ENCODE data around the gene HTR1B. TPM values are rescaled to one million over a fixed set of nuclear protein-coding genes. Genes with fewer than 3 reads are reported as not detected.
A peak's percentile ranks its signal among the peaks of the same experiment; 100 is the strongest.

The HTR1B gene
- total and polyA plus RNA-seq, 10 of the 15 experiments (the other 5 are each of a cell fraction or from before 2014, with no cell fraction given): 0.98 TPM; not detected in 9

DNA sequence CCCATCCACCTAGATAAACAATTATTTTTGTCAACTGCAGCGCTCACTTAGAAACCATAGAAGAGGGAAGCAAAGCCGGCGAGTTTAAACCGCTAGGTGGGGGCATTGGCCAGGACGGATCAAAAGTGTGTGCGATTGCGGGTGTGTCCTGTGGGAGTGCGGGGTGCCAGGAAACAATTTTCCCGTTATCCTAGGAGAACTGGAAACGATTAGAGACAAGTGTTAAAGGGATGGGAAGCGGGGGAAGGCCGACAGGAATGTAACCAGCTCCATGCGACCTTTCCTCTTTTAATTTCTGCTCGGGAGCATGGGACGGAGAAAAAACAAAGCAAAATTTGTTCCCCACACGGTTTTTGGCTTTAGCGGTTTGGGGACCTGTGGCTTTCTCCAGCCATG is 2.8 kb upstream of the HTR1B start (continued):
- TF ChIP-seq CTCF (IDR thresholded peaks at IDR 0.05 in 2 of 3, conservative IDR thresholded peaks at IDR 0.05 in 1 of 3; ENCODE audit: control insufficient read depth in 2 of 3, extremely low read depth in 1 of 3, insufficient read depth in 1 of 3, low read depth in 3 of 3, low read length in 3 of 3): peak; percentile 64 to 67 (median 65)
- peak; percentile 90 to 95 for TF ChIP-seq IKZF2 (IDR thresholded peaks at IDR 0.05)
- TF ChIP-seq, protein P1, sequence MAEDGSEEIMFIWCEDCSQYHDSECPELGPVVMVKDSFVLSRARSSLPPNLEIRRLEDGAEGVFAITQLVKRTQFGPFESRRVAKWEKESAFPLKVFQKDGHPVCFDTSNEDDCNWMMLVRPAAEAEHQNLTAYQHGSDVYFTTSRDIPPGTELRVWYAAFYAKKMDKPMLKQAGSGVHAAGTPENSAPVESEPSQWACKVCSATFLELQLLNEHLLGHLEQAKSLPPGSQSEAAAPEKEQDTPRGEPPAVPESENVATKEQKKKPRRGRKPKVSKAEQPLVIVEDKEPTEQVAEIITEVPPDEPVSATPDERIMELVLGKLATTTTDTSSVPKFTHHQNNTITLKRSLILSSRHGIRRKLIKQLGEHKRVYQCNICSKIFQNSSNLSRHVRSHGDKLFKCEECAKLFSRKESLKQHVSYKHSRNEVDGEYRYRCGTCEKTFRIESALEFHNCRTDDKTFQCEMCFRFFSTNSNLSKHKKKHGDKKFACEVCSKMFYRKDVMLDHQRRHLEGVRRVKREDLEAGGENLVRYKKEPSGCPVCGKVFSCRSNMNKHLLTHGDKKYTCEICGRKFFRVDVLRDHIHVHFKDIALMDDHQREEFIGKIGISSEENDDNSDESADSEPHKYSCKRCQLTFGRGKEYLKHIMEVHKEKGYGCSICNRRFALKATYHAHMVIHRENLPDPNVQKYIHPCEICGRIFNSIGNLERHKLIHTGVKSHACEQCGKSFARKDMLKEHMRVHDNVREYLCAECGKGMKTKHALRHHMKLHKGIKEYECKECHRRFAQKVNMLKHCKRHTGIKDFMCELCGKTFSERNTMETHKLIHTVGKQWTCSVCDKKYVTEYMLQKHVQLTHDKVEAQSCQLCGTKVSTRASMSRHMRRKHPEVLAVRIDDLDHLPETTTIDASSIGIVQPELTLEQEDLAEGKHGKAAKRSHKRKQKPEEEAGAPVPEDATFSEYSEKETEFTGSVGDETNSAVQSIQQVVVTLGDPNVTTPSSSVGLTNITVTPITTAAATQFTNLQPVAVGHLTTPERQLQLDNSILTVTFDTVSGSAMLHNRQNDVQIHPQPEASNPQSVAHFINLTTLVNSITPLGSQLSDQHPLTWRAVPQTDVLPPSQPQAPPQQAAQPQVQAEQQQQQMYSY (CRISPR knock-in tag; IDR thresholded peaks at IDR 0.05): no peak
- TF ChIP-seq RUNX3 (IDR thresholded peaks at IDR 0.05; ENCODE audit: low read length): peak; percentile 40; the same call in 1 of the 2 replicates
- 0 out of 2 replicates have a peak, but pooled peaks have one; percentile 24 for TF ChIP-seq ZNF687 (IDR thresholded peaks at IDR 0.05)
